Measurements from ENCODE around the gene FAM219A. TPM values are rescaled to one million over a fixed set of nuclear protein-coding genes. Genes with fewer than 3 reads are reported as not detected.
"Not testable (repeated sequence)": the region's sequence is repeated elsewhere in the genome, so short reads cannot be mapped to it uniquely, and the experiment has no call there.

The FAM219A gene
- total RNA-seq, 1 donor from 2014 or later: 16.5 TPM

DNA sequence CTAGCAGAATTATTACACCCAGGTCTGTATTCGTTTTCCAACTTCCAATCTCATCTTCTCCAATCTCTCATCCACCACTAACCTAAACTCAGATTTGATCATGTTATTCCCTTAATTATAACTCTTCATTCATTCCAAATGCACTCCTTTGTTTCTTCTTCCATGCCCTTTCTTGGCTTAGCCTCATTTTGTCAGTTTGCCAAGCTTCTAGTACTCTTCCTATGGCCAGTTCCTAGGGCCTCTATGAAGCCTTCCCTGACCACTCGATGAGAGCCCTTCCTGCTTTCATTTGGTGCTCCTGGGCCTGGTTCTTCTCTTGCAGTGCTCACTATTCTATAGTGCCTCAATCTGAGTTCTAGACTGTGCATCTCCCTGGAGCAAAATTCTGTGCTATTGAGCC, 5.8 kb downstream of the FAM219A start:
- H3K4me3 Mint-ChIP-seq: no peak overlapping the region
- intact Hi-C loops (cut with micrococcal nuclease): loop anchor here (10.0 kb wide), 2 partner anchors 328 to 622 kb away; partner anchors contain the start of genes DCAF12, FANCG and VCP

DNA sequence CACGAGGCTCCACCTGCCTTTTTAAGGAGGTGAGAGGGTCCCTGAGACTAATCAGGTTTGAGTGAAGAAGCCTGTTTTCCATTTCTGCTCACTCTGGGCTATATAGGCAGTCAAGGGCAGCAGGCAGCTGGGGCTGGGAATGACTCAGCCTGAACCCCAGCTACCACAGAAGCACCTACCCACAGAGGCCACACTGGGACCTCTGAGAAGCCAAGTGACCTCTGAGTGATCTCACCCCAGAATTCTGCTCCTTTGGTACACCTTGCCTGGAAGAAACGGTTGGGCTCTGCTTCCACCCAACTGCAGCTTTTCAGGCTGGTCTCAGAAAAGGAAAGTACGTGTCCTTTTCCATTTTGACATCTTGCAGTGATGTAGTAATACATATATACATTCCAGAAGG, 6.8 kb downstream of the FAM219A start:
- no peaks in the 10 kb centered on the region for H3K9me3 Mint-ChIP-seq
- no peaks in the 10 kb centered on the region for H3K27me3 Mint-ChIP-seq (ENCODE audit: insufficient read depth)
- H3K36me3 Mint-ChIP-seq (ENCODE audit: low read depth): peaks cover 3% of the 10 kb centered on the region
- H3K27ac Mint-ChIP-seq: no peak overlapping the region
- peak; percentile 13 for DNase-seq (ENCODE audit: low spot score)
- H3K4me1 Mint-ChIP-seq (ENCODE audit: low read depth): peaks cover 42% of the 10 kb centered on the region
- intact Hi-C loops (cut with micrococcal nuclease): loop anchor here (10.0 kb wide), 2 partner anchors 327 to 623 kb away; partner anchors contain the start of genes DCAF12, FANCG and VCP
- H3K4me3 Mint-ChIP-seq: no peak overlapping the region

More for the DNA sequence above, 5.8 kb downstream of the FAM219A start:
- no peak overlapping the region for H3K27ac Mint-ChIP-seq
- no peaks in the 10 kb centered on the region for H3K27me3 Mint-ChIP-seq (ENCODE audit: insufficient read depth)
- H3K36me3 Mint-ChIP-seq (ENCODE audit: low read depth): peaks cover 5% of the 10 kb centered on the region
- H3K4me1 Mint-ChIP-seq (ENCODE audit: low read depth): peaks cover 52% of the 10 kb centered on the region
- DNase-seq (ENCODE audit: low spot score): no peak
- no peaks in the 10 kb centered on the region for H3K9me3 Mint-ChIP-seq

DNA sequence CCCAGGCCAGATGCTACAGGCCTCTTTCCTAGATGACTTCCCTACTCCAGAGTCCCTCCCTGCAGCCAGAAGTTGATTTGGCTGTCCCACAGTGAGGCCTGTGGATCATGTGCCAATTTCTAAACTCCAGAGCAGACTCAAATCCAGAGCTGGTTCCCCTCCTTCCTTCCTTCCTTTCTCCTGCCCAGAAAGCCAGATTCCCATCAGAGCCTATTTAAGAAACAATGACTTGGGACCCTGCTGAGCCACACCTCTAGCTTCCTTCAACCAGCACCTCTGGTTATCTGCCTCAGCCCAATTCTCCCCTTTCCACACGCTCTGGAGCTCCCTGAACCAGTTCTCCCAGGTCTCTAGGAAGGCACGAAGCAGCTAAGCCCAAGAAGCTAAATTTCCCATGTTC, 7.2 kb downstream of the FAM219A start:
- DNase-seq (ENCODE audit: low spot score): no peak
- peaks cover 3% of the 10 kb centered on the region for H3K36me3 Mint-ChIP-seq (ENCODE audit: low read depth)
- H3K27me3 Mint-ChIP-seq (ENCODE audit: insufficient read depth): no peaks in the 10 kb centered on the region
- no peaks in the 10 kb centered on the region for H3K9me3 Mint-ChIP-seq
- no peak overlapping the region for H3K27ac Mint-ChIP-seq
- H3K4me3 Mint-ChIP-seq: no peak overlapping the region
- peaks cover 38% of the 10 kb centered on the region for H3K4me1 Mint-ChIP-seq (ENCODE audit: low read depth)
- intact Hi-C loops (cut with micrococcal nuclease): loop anchor here (10.0 kb wide), 2 partner anchors 326 to 624 kb away; partner anchors contain the start of genes DCAF12, FANCG and VCP

DNA sequence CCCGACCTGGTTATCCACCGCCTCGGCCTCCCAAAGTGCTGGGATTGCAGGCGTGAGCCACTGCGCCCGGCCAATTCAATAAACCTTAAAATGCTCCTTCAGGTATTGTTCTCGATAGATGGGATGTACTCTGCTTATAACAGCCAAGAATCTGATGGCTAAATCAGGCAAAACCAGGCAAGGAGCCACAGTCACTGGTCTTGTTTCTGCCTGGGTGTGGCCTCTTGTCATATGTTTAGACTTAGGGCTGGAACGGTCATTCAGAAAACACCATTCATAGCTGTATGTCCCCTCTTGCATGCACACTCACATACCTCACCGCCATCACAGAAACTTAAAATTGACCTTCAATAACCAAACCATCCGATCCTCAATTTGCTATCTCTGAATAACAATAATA, 7.7 kb downstream of the FAM219A start:
- H3K36me3 Mint-ChIP-seq (ENCODE audit: low read depth): peaks cover 3% of the 10 kb centered on the region
- H3K27ac Mint-ChIP-seq: no peak overlapping the region
- intact Hi-C loops (cut with micrococcal nuclease): loop anchor here (10.0 kb wide), 2 partner anchors 326 to 624 kb away; partner anchors contain the start of genes DCAF12, FANCG and VCP
- peaks cover 34% of the 10 kb centered on the region for H3K4me1 Mint-ChIP-seq (ENCODE audit: low read depth)
- DNase-seq (ENCODE audit: low spot score): no peak
- no peak overlapping the region for H3K4me3 Mint-ChIP-seq
- H3K27me3 Mint-ChIP-seq (ENCODE audit: insufficient read depth): no peaks in the 10 kb centered on the region
- no peaks in the 10 kb centered on the region for H3K9me3 Mint-ChIP-seq

DNA sequence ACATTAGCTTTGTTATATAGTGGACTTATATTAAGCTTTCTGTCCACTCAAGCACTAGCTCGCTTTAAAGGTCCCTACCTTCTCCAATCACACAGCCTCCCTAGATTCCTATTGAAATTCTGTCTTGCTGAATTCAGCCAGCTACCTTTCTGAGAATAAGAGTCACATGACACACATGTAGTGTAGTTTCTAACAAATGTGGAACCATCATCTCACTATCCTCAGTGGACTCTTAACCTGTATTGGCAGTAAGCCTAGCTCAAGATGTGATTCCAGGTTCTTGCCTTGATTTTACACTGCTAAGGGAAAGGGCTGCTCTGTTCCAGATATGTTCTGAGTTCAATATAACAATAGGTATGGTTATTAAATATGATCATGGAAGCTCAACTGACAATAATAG, 11.4 kb downstream of the FAM219A start:
- DNase-seq (ENCODE audit: low spot score): no peak
- intact Hi-C loops (cut with micrococcal nuclease): no loop called here
- H3K27ac Mint-ChIP-seq: no peak overlapping the region
- H3K4me3 Mint-ChIP-seq: no peak overlapping the region
- no peaks in the 10 kb centered on the region for H3K27me3 Mint-ChIP-seq (ENCODE audit: insufficient read depth)
- peaks cover 14% of the 10 kb centered on the region for H3K4me1 Mint-ChIP-seq (ENCODE audit: low read depth)
- peaks cover 1% of the 10 kb centered on the region for H3K36me3 Mint-ChIP-seq (ENCODE audit: low read depth)
- no peaks in the 10 kb centered on the region for H3K9me3 Mint-ChIP-seq

DNA sequence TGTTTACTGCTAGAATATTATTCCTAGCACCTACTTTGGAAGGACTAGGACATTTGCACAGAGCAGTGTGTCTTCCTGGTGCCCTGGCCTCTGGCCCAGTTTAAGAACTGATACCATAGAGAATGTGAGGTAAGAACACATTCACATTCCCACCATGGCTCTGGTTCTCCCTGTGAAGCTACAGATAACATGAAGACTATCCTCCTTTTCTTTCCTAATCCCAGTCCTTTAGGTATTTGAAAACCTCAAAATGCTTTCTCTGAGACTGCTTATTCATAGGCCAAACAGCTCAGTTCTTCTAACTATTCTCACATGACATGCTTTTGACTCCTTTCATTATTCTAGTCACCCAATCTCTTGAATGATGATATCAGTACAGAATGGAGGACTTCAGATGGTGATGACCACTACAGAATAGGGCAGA, 11.9 kb downstream of the FAM219A start:
- DNase-seq (ENCODE audit: low spot score): no peak
- Mint-ChIP-seq H3K9me3 (no peaks in the 10 kb centered on the region), H3K27ac (no peak overlapping the region), H3K4me3 (no peak overlapping the region), H3K4me1 (ENCODE audit: low read depth) (peaks cover 9% of the 10 kb centered on the region), H3K27me3 (ENCODE audit: insufficient read depth) (no peaks in the 10 kb centered on the region), H3K36me3 (ENCODE audit: low read depth) (peaks cover 1% of the 10 kb centered on the region)
- intact Hi-C loops (cut with micrococcal nuclease): no loop called here

DNA sequence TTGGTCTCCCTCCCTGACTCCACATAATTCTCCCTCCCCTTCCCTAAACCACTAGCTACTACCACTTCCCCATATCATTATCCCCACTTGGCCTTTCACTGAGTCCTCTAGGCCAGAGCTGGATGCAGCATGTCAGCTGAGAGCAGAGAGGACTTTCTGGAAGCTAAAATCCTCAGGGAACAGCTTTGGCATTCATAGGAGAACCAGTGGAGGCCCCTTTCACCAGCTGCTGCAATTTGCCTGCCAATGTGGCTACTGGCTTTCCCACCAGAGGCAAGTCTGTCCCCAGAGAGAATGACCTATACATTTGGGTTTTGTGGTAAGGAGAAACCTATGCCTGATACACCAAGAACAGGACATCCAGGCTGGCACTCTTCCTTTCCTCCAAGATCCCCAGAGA, 14.4 kb downstream of the FAM219A start:
- Mint-ChIP-seq H3K36me3 (ENCODE audit: low read depth) (no peaks in the 10 kb centered on the region), H3K27me3 (ENCODE audit: insufficient read depth) (no peaks in the 10 kb centered on the region), H3K4me1 (ENCODE audit: low read depth) (peaks cover 6% of the 10 kb centered on the region), H3K4me3 (no peak overlapping the region), H3K9me3 (no peaks in the 10 kb centered on the region), H3K27ac (no peak overlapping the region)
- intact Hi-C loops (cut with micrococcal nuclease): no loop called here
- DNase-seq (ENCODE audit: low spot score): no peak

DNA sequence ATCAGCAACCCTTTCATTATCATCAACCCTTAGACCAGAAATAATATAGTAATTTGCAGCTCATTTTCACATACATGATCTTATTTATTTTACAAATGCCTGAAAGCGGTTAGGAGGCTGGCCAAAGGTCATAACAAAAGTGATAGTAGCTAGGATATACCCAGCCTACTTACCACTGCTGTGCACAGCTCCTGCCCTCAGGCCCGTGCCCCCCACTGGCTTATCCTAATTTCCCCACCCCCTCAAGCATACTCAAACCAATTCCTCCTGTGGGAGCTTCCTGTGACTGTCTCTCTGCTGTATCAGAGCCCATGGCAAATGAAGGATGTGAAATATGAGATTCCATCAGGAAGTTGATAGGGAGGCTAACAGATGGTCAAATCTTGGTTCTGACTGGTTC, 14.8 kb downstream of the FAM219A start:
- Mint-ChIP-seq H3K4me1 (ENCODE audit: low read depth) (peaks cover 6% of the 10 kb centered on the region), H3K27ac (no peak overlapping the region), H3K4me3 (no peak overlapping the region), H3K9me3 (no peaks in the 10 kb centered on the region), H3K36me3 (ENCODE audit: low read depth) (no peaks in the 10 kb centered on the region), H3K27me3 (ENCODE audit: insufficient read depth) (no peaks in the 10 kb centered on the region)
- intact Hi-C loops (cut with micrococcal nuclease): no loop called here
- no peak for DNase-seq (ENCODE audit: low spot score)

DNA sequence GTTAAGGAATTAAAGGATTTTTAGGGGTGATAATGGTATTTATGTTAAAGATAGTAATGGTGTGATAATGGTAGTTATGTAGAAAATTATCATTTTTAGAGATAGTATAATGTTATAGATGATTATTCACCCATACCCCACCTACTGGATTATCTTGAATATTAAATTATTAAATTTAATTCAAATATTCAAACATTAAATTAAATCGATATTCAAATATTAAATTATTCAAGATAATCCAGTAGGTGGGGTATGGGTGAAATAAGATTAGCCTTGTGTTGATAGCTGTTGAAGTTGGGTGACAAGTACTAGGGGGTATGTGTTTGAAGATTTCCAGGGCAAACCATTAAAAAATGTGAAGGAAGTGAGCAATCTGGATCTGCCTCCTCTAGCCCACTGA, 15.6 kb downstream of the FAM219A start:
- H3K27me3 Mint-ChIP-seq (ENCODE audit: insufficient read depth): no peaks in the 10 kb centered on the region
- H3K4me3 Mint-ChIP-seq: no peak overlapping the region
- no peaks in the 10 kb centered on the region for H3K9me3 Mint-ChIP-seq
- intact Hi-C loops (cut with micrococcal nuclease): no loop called here
- peaks cover 6% of the 10 kb centered on the region for H3K4me1 Mint-ChIP-seq (ENCODE audit: low read depth)
- DNase-seq (ENCODE audit: low spot score): no peak
- H3K27ac Mint-ChIP-seq: no peak overlapping the region
- H3K36me3 Mint-ChIP-seq (ENCODE audit: low read depth): no peaks in the 10 kb centered on the region

DNA sequence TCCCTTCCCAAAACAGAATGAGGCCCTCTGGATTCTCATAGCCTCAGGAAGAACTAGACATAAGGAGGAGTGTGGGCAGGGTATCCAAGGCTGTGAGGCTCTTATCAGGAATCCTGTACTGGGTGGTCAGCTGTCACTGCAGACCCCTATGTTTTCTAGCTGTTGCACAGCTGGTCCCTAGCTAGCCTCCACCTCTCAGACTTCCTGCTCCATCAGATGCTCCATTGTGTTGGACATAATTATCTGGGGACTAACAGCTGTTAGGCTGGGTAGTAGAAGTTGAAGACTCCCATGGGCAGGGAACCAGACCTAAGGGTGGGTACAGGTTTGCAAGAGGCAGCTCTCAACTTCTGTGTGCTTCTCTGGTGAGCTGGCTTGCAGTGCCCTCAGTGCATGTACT, 18.4 kb downstream of the FAM219A start:
- Mint-ChIP-seq H3K27ac (no peak overlapping the region), H3K27me3 (ENCODE audit: insufficient read depth) (no peaks in the 10 kb centered on the region), H3K9me3 (no peaks in the 10 kb centered on the region), H3K36me3 (ENCODE audit: low read depth) (no peaks in the 10 kb centered on the region), H3K4me3 (no peak overlapping the region), H3K4me1 (ENCODE audit: low read depth) (peaks cover 6% of the 10 kb centered on the region)
- intact Hi-C loops (cut with micrococcal nuclease): no loop called here
- DNase-seq (ENCODE audit: low spot score): no peak

DNA sequence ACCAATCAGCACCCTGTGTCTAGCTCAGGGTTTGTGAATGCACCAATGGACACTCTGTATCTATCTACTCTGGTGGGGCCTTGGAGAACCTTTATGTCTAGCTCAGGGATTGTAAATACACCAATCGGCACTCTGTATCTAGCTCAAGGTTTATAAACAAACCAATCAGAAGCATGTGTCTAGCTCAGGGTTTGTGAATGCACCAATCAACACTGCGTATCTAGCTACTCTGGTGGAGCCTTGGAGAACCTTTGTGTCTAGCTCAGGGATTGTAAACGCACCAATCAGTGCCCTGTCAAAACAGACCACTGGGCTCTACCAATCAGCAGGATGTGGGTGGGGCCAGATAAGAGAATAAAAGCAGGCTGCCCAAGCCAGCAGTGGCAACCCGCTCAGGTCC, 19.9 kb downstream of the FAM219A start:
- intact Hi-C loops (cut with micrococcal nuclease); H3K4me3 Mint-ChIP-seq; DNase-seq (ENCODE audit: low spot score); H3K27me3 Mint-ChIP-seq (ENCODE audit: insufficient read depth); H3K36me3 Mint-ChIP-seq (ENCODE audit: low read depth); H3K4me1 Mint-ChIP-seq (ENCODE audit: low read depth); H3K9me3 Mint-ChIP-seq; H3K27ac Mint-ChIP-seq: not testable (repeated sequence)

DNA sequence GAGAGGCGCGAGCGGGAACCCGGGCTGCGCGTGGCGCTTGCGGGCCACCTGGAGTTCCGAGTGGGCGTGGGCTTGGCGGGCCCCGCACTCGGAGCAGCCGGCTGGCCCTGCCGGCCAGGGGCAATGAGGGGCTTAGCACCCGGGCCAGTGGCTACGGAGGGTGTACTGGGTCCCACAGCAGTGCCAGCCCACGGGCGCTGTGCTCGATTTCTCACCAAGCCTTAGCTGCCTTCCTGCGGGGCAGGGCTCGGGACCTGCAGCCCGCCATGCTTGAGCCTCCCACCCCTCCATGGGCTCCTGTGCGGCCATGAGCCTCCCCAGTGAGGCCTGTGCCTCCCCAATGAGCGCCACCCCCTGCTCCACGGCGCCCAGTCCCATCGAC, 20.5 kb downstream of the FAM219A start:
- not testable (repeated sequence) for H3K36me3 Mint-ChIP-seq (ENCODE audit: low read depth); DNase-seq (ENCODE audit: low spot score); H3K4me3 Mint-ChIP-seq; H3K27me3 Mint-ChIP-seq (ENCODE audit: insufficient read depth); H3K27ac Mint-ChIP-seq; H3K9me3 Mint-ChIP-seq; H3K4me1 Mint-ChIP-seq (ENCODE audit: low read depth)
- intact Hi-C loops (cut with micrococcal nuclease): loop anchor here (1.0 kb wide), 4 partner anchors 20 to 153 kb away; partner anchors contain the start of genes DNAI1 and FAM219A

DNA sequence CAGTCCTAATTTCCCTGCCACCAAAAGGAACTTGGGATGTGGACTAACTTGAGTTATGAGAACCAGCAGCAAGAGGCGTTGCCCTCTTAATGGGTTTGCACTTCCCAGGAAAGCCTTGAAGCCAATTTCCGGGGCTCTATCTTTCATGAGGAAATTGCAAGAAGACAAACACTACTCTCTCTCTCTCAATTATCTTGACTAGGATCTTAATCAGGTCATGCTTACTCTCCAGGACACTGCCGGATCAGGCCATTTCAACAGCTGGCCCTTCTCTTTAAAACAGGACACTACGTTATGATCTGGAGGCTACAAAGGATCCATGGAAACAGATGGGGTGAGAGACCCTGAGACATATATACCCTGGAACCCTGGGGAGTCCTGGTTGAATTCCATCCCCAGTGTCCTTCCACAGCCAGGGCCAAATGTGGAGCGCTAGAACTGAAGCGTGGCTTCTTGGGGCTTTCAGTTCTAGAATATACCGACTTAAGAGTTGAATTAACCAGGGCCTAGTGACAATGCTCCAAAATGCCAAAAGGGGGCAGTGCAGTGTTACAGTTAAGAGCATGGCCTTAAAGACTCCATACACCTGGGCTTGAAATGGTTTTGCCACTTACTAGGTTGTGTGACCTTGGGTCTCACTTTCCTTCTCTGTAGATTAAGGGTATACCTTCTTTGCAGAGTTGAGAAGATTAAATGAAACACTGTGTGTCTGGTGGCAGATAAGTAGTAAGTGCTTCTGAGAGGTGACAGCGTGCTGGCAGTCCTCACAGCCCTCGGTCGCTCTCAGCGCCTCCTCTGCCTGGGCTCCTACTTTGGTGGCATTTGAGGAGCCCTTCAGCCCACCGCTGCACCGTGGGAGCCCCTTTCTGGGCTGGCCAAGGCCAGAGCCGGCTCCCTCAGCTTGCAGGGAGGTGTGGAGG, 21.1 kb downstream of the FAM219A start:
- peaks cover 6% of the 10 kb centered on the region for H3K4me1 Mint-ChIP-seq (ENCODE audit: low read depth)
- H3K36me3 Mint-ChIP-seq (ENCODE audit: low read depth): no peaks in the 10 kb centered on the region
- no peak overlapping the region for H3K4me3 Mint-ChIP-seq
- DNase-seq (ENCODE audit: low spot score): peak; percentile 50
- no peaks in the 10 kb centered on the region for H3K27me3 Mint-ChIP-seq (ENCODE audit: insufficient read depth)
- intact Hi-C loops (cut with micrococcal nuclease): loop anchor here (1.0 kb wide), 4 partner anchors 21 to 154 kb away; partner anchors contain the start of genes DNAI1 and FAM219A
- H3K27ac Mint-ChIP-seq: no peak overlapping the region
- H3K9me3 Mint-ChIP-seq: no peaks in the 10 kb centered on the region

Measured in activated T-helper 1 cell treated with anti-CD3 and anti-CD28 coated beads, Interleukin-12 subunit alpha, Interleukin-12 subunit beta, Interleukin-2, Interleukin-4 antibody, amounts not matched to agents 30 ng/mL and 10 ng/mL and 1 ng/mL, durations not matched to agents 14 hours and 24 hours and 36 hours (primary cell).